Choroid plexus epithelial cell (primary cell): ENCODE results near the gene ZNF524.
A peak's percentile ranks its signal among the peaks of the same experiment; 100 is the strongest.

Experiments used
- DNase-seq: peaks from one replicate; pipeline ENCODE4 v3.0.0-alpha.2; 2010; ENCODE audit warnings: low read depth
- H3K4me3 ChIP-seq: 2 replicates; pipeline ENCODE4 v1.5.1; 2011; ENCODE audit warnings: low read depth, mild to moderate bottlenecking, control low read depth, low read length, moderate library complexity
- CTCF ChIP-seq: conservative IDR thresholded peaks from 2 replicates; pipeline ENCODE4 v1.5.1; 2011; ENCODE audit warnings: low read depth, mild to moderate bottlenecking, control low read depth, inconsistent platforms, low read length, moderate library complexity

Gene ZNF524

GRCh38 chr19:55599842-55600661 lies at the start of gene ZNF524:
ZNF524 (plus strand) TSS chr19:55600288; CDS start chr19:55602113, 1,825 bp downstream.
- TF ChIP-seq CTCF: no peak
- DNase-seq: peak; percentile 89
- H3K4me3 ChIP-seq: peak within 1 kb of the TSS; percentile 93

GRCh38 chr19:55550321-55550650 lies 49.8 kb upstream of the ZNF524 start:
- DNase-seq: peak; percentile 42
- TF ChIP-seq CTCF: no peak
- H3K4me3 ChIP-seq: no peak overlapping the region

- TF ChIP-seq CTCF: no peak
- DNase-seq: peak; percentile 6
- H3K4me3 ChIP-seq: no peak overlapping the region
These were observed 47.9 kb upstream of the ZNF524 start for GRCh38 chr19:55552206-55552605.

- no peak overlapping the region for H3K4me3 ChIP-seq
- no peak for TF ChIP-seq CTCF
- peak; percentile 91 for DNase-seq
These were observed 47.5 kb upstream of the ZNF524 start for GRCh38 chr19:55552620-55553019.

- TF ChIP-seq CTCF: no peak
- DNase-seq: peak; percentile 9
- H3K4me3 ChIP-seq: no peak overlapping the region
These were observed 46.6 kb upstream of the ZNF524 start for GRCh38 chr19:55553217-55554182.

- TF ChIP-seq CTCF: no peak
- DNase-seq: no peak
- no peak overlapping the region for H3K4me3 ChIP-seq
These were observed 45.8 kb upstream of the ZNF524 start for GRCh38 chr19:55554302-55554701.
